HG02938 (cell line): ENCODE results near the gene UNC119.
"Not testable (repeated sequence)": the region's sequence is repeated elsewhere in the genome, so short reads cannot be mapped to it uniquely, and the experiment has no call there.

Experiments
- ATAC-seq: cut with Tn5 transposase; IDR thresholded peaks from one replicate; pipeline ENCODE4 v1.9.1; 2021; ENCODE audit warnings: mild to moderate bottlenecking, moderate library complexity; ENCODE audit not compliant: unreplicated experiment

The UNC119 gene

GRCh38 chr17:28552176-28552999, at the start of gene UNC119:
TSS of gene UNC119 (minus strand) at chr17:28552624. CDS start at chr17:28552557, 67 bp downstream.
- ATAC-seq = no peak

GRCh38 chr17:28599311-28600184, 47.1 kb upstream of the UNC119 start:
- peak; percentile 37 for ATAC-seq

- ATAC-seq = peak; percentile 74
Observed at GRCh38 chr17:28598799-28599310, 46.4 kb upstream of the UNC119 start, which contains the start of gene SPAG5. TSS of gene SPAG5 (minus strand) at chr17:28599025. CDS start at chr17:28598946, 79 bp downstream.

GRCh38 chr17:28598389-28598788, 46.0 kb upstream of the UNC119 start:
- ATAC-seq = peak; percentile 5

- no peak for ATAC-seq
Observed at GRCh38 chr17:28597606-28598383, 45.4 kb upstream of the UNC119 start.

- ATAC-seq = no peak
Observed at GRCh38 chr17:28592260-28592659, 39.8 kb upstream of the UNC119 start.

- ATAC-seq = no peak
Observed at GRCh38 chr17:28585851-28586250, 33.4 kb upstream of the UNC119 start.

- ATAC-seq = no peak
Observed at GRCh38 chr17:28584434-28584833, 32.0 kb upstream of the UNC119 start.

GRCh38 chr17:28582513-28582912, 30.1 kb upstream of the UNC119 start:
- ATAC-seq = no peak

GRCh38 chr17:28580959-28581358, 28.5 kb upstream of the UNC119 start:
- no peak for ATAC-seq

GRCh38 chr17:28579526-28579925, 27.1 kb upstream of the UNC119 start:
- ATAC-seq = no peak

- ATAC-seq = no peak
Observed at GRCh38 chr17:28578246-28579195, 26.1 kb upstream of the UNC119 start.

- ATAC-seq = no peak
Observed at GRCh38 chr17:28577466-28577824, 25.0 kb upstream of the UNC119 start.

GRCh38 chr17:28576758-28577465, 24.5 kb upstream of the UNC119 start, which contains the start of gene ALDOC:
TSS of gene ALDOC (minus strand) at chr17:28576895. CDS start at chr17:28575532, 1,363 bp downstream.
- ATAC-seq = peak; percentile 68

GRCh38 chr17:28576016-28576415, 23.6 kb upstream of the UNC119 start:
- not testable (repeated sequence) for ATAC-seq

- no peak for ATAC-seq
Observed at GRCh38 chr17:28575126-28575795, 22.8 kb upstream of the UNC119 start.

GRCh38 chr17:28574526-28574925, 22.1 kb upstream of the UNC119 start:
- ATAC-seq = no peak

- ATAC-seq = no peak
Observed at GRCh38 chr17:28573966-28574480, 21.6 kb upstream of the UNC119 start.
